Neural cell (in vitro differentiated cells): ENCODE data around the gene ZNF717. TPM values are rescaled to one million over a fixed set of nuclear protein-coding genes. Genes with fewer than 3 reads are reported as not detected.

Experiments
- H2AFZ ChIP-seq: fragments of 200-600, 300-800 bp; sonication (generic), shearing (Covaris generic); 2 replicates; pipeline ENCODE4 v1.6.0; 2014; ENCODE audit warnings: low read depth, mild to moderate bottlenecking, antibody characterized with exemption, low read length, moderate library complexity
- H3F3A ChIP-seq: fragments of 200-600 bp; shearing (Covaris generic); 2 replicates; pipeline ENCODE4 v1.6.1; 2016; ENCODE audit warnings: mild to moderate bottlenecking, moderate library complexity, mixed read lengths, antibody characterized with exemption, low read length; ENCODE audit not compliant: insufficient read depth, poor library complexity, severe bottlenecking
- H3K27ac ChIP-seq: fragments of 200-600, 300-800 bp; sonication (generic), shearing (Covaris generic); 2 replicates; pipeline ENCODE4 v1.5.1; 2014; ENCODE audit warnings: mild to moderate bottlenecking, low read length, moderate library complexity
- H3K27me3 ChIP-seq: fragments of 300-800, 200-600 bp; sonication (generic), shearing (Covaris generic); 2 replicates; pipeline ENCODE4 v1.6.0; 2014; ENCODE audit warnings: mild to moderate bottlenecking, low read depth, low read length, moderate library complexity; ENCODE audit not compliant: insufficient read depth
- H3K36me3 ChIP-seq: fragments of 300-800, 200-600 bp; sonication (generic), shearing (Covaris generic); 2 replicates; pipeline ENCODE4 v1.5.1; 2014; ENCODE audit warnings: mild to moderate bottlenecking, antibody characterized with exemption, low read length, moderate library complexity; ENCODE audit not compliant: insufficient read depth
- H3K4me2 ChIP-seq: fragments of 300-800, 200-600 bp; sonication (generic), shearing (Covaris generic); 2 replicates; pipeline ENCODE4 v1.6.0; 2014; ENCODE audit warnings: mild to moderate bottlenecking, low read length
- H3K4me3 ChIP-seq: fragments of 300-800, 200-600 bp; sonication (generic), shearing (Covaris generic); 2 replicates; pipeline ENCODE4 v1.5.1; 2014; ENCODE audit warnings: mild to moderate bottlenecking, low read length, moderate library complexity
- H3K79me2 ChIP-seq: fragments of 200-600 bp; shearing (Covaris generic); replicated peaks from 2 replicates; pipeline ENCODE4 v1.6.0; 2014; ENCODE audit warnings: mild to moderate bottlenecking, low read length, moderate library complexity; ENCODE audit not compliant: insufficient read depth
- H3K9ac ChIP-seq: fragments of 300-800, 200-600 bp; sonication (generic), shearing (Covaris generic); 2 replicates; pipeline ENCODE4 v1.6.1; 2016; ENCODE audit warnings: mild to moderate bottlenecking, low read length, mixed read lengths
- H3K9me2 ChIP-seq: fragments of 200-600 bp; shearing (Covaris generic); 2 replicates; pipeline ENCODE4 v1.6.1; 2016; ENCODE audit warnings: mild to moderate bottlenecking, low read length, mixed read lengths; ENCODE audit not compliant: insufficient read depth
- H3K9me3 ChIP-seq: fragments of 200-600, 300-800 bp; sonication (generic), shearing (Covaris generic); 2 replicates; pipeline ENCODE4 v1.6.1; 2016; ENCODE audit warnings: mild to moderate bottlenecking, mixed run types, low read length, moderate library complexity, mixed read lengths
- H4K20me1 ChIP-seq: fragments of 200-600 bp; shearing (Covaris generic); 2 replicates; pipeline ENCODE4 v1.6.1; 2016; ENCODE audit warnings: mild to moderate bottlenecking, mixed run types; ENCODE audit not compliant: insufficient read depth
- CTCF ChIP-seq: fragments of 450-650 bp; IDR thresholded peaks from 2 replicates; pipeline ENCODE4 v1.5.1; 2014; ENCODE audit warnings: antibody characterized with exemption, mild to moderate bottlenecking, moderate library complexity; ENCODE audit not compliant: poor library complexity, severe bottlenecking
- EP300 ChIP-seq: fragments of 450-650 bp; conservative IDR thresholded peaks from 2 replicates; pipeline ENCODE4 v1.6.1; 2014; ENCODE audit warnings: antibody characterized with exemption, mild to moderate bottlenecking, moderate library complexity; ENCODE audit not compliant: poor library complexity, severe bottlenecking
- EZH2 ChIP-seq: fragments of 200-600, 300-800 bp; shearing (Covaris generic), sonication (generic); IDR thresholded peaks from 2 replicates; pipeline ENCODE4 v1.6.1; 2014; ENCODE audit warnings: antibody characterized with exemption, low read length, borderline replicate concordance, mild to moderate bottlenecking; ENCODE audit not compliant: insufficient read depth, poor library complexity, severe bottlenecking
- MXI1 ChIP-seq: fragments of 450-650 bp; conservative IDR thresholded peaks from 2 replicates; pipeline ENCODE4 v1.6.1; 2014; ENCODE audit warnings: antibody characterized with exemption, mild to moderate bottlenecking; ENCODE audit not compliant: poor library complexity, severe bottlenecking
- POLR2AphosphoS5 ChIP-seq: IDR thresholded peaks from 2 replicates; pipeline ENCODE4 v1.6.1; 2012
- RAD21 ChIP-seq: fragments of 450-650 bp; conservative IDR thresholded peaks from 2 replicates; pipeline ENCODE4 v1.6.1; 2014; ENCODE audit warnings: antibody characterized with exemption, mild to moderate bottlenecking, moderate library complexity
- REST ChIP-seq: IDR thresholded peaks from 2 replicates; pipeline ENCODE4 v1.6.1; 2012; ENCODE audit warnings: borderline replicate concordance
- SMC3 ChIP-seq: fragments of 450-650 bp; conservative IDR thresholded peaks from 2 replicates; pipeline ENCODE4 v1.6.1; 2014; ENCODE audit warnings: antibody characterized with exemption, mild to moderate bottlenecking, moderate library complexity; ENCODE audit not compliant: poor library complexity
- TAF1 ChIP-seq: IDR thresholded peaks from 2 replicates; pipeline ENCODE4 v1.6.1; 2012; ENCODE audit warnings: low read depth
- polyA plus RNA-seq: library from polyadenylated mRNA; depleted of rRNA; stranded (reverse); fragments of >200 nt; gene quantifications from 2 replicates; pipeline ENCODE4 v1.2.3, GENCODE V29; 2014

The ZNF717 gene
- polyA plus RNA-seq, 1 donor from 2014 or later, result 7.0 TPM

GRCh38 chr3:75814797-75815196 lies 29.4 kb upstream of the ZNF717 start:
- H3K27me3 ChIP-seq, result no peaks in the 10 kb centered on the region
- H2AFZ ChIP-seq, result no peak overlapping the region
- TF ChIP-seq EP300, result no peak
- TF ChIP-seq TAF1, result no peak
- no peak for TF ChIP-seq SMC3
- TF ChIP-seq REST, result no peak
- TF ChIP-seq POLR2AphosphoS5, result no peak
- no peak for TF ChIP-seq MXI1
- TF ChIP-seq EZH2, result no peak
- TF ChIP-seq RAD21, result no peak
- TF ChIP-seq CTCF, result no peak
- no peak overlapping the region for H3K4me2 ChIP-seq
- H3K27ac ChIP-seq, result no peak overlapping the region
- no peaks in the 10 kb centered on the region for H3K9me3 ChIP-seq
- no peaks in the 10 kb centered on the region for H3F3A ChIP-seq
- H3K9me2 ChIP-seq, result no peaks in the 10 kb centered on the region
- H4K20me1 ChIP-seq, result no peaks in the 10 kb centered on the region
- no peak overlapping the region for H3K4me3 ChIP-seq
- no peaks in the 10 kb centered on the region for H3K36me3 ChIP-seq
- no peak overlapping the region for H3K9ac ChIP-seq
- no peaks in the 10 kb centered on the region for H3K79me2 ChIP-seq

GRCh38 chr3:75782506-75782905 lies 2.8 kb downstream of the ZNF717 start:
- no peak overlapping the region for H2AFZ ChIP-seq
- H4K20me1 ChIP-seq, result no peaks in the 10 kb centered on the region
- no peaks in the 10 kb centered on the region for H3K36me3 ChIP-seq
- H3K79me2 ChIP-seq, result no peaks in the 10 kb centered on the region
- no peaks in the 10 kb centered on the region for H3F3A ChIP-seq
- no peaks in the 10 kb centered on the region for H3K9me3 ChIP-seq
- H3K27me3 ChIP-seq, result no peaks in the 10 kb centered on the region
- H3K27ac ChIP-seq, result no peak overlapping the region
- H3K4me3 ChIP-seq, result no peak overlapping the region
- TF ChIP-seq TAF1, result no peak
- TF ChIP-seq EP300, result no peak
- TF ChIP-seq MXI1, result no peak
- TF ChIP-seq RAD21, result no peak
- no peak for TF ChIP-seq EZH2
- TF ChIP-seq POLR2AphosphoS5, result no peak
- TF ChIP-seq REST, result no peak
- TF ChIP-seq SMC3, result no peak
- no peak for TF ChIP-seq CTCF
- no peak overlapping the region for H3K4me2 ChIP-seq
- no peak overlapping the region for H3K9ac ChIP-seq
- no peaks in the 10 kb centered on the region for H3K9me2 ChIP-seq
